GM12878 (cell line): ENCODE results near the gene STX16. TPM values are rescaled to one million over a fixed set of nuclear protein-coding genes. Genes with fewer than 3 reads are reported as not detected.

ENCODE experiments used
- CBFB ChIP-seq: IDR thresholded peaks from 2 replicates; pipeline ENCODE4 v1.6.1; 2016; ENCODE audit warnings: antibody characterized with exemption, low read depth
- CHD1 ChIP-seq: IDR thresholded peaks from 2 replicates; pipeline ENCODE4 v1.6.1; 2012; ENCODE audit warnings: low read depth, low read length, improper control_type of control experiment
- CTCF ChIP-seq, 3 experiments: IDR thresholded peaks in 2 of 3; conservative IDR thresholded peaks in 1 of 3; 2 replicates each; pipeline ENCODE4 v1.5.1; 2011; ENCODE audit warnings: low read depth in 3 of 3, low read length in 3 of 3, mild to moderate bottlenecking in 3 of 3, control low read depth in 2 of 3, moderate library complexity in 2 of 3, inconsistent platforms in 1 of 3, mixed read lengths in 1 of 3; ENCODE audit not compliant: control insufficient read depth in 2 of 3, insufficient read depth in 1 of 3; ENCODE audit errors: extremely low read depth in 1 of 3
- ELK1 ChIP-seq: IDR thresholded peaks from 2 replicates; pipeline ENCODE4 v1.6.1; 2012; ENCODE audit warnings: low read depth, low read length, improper control_type of control experiment
- EP300 ChIP-seq, 2 experiments: fragments of 150-350 bp in 1 of 2; IDR thresholded peaks; 2 replicates each; pipeline ENCODE4 v1.6.1; 2011 to 2012; ENCODE audit warnings: low read depth in 2 of 2, low read length in 2 of 2, borderline replicate concordance in 1 of 2, improper control_type of control experiment in 1 of 2, inconsistent platforms in 1 of 2; ENCODE audit not compliant: control insufficient read depth in 1 of 2
- ETV6 ChIP-seq, 2 experiments: fragments of 450-650 bp in 1 of 2; IDR thresholded peaks in 1 of 2; conservative IDR thresholded peaks in 1 of 2; 2 replicates each; pipeline ENCODE4 v1.6.1; 2014; ENCODE audit warnings: antibody characterized with exemption in 1 of 2, borderline replicate concordance in 1 of 2, low read depth in 1 of 2, mild to moderate bottlenecking in 1 of 2, moderate library complexity in 1 of 2
- FOXM1 ChIP-seq: IDR thresholded peaks from 2 replicates; pipeline ENCODE4 v1.6.1; 2012; ENCODE audit warnings: low read depth, mild to moderate bottlenecking, inconsistent platforms, low read length, moderate library complexity
- GABPA ChIP-seq: IDR thresholded peaks from 2 replicates; pipeline ENCODE4 v1.6.1; 2014; ENCODE audit warnings: antibody characterized with exemption, low read depth, mild to moderate bottlenecking, inconsistent platforms
- HSF1 ChIP-seq: fragments of 150-350 bp; IDR thresholded peaks from 2 replicates; pipeline ENCODE4 v1.6.1; 2014; ENCODE audit warnings: mild to moderate bottlenecking, low read depth, low read length
- NFYA ChIP-seq: IDR thresholded peaks from 2 replicates; pipeline ENCODE4 v1.6.1; 2011; ENCODE audit warnings: low read depth, mild to moderate bottlenecking, low read length, improper control_type of control experiment, borderline replicate concordance
- NRF1 ChIP-seq: conservative IDR thresholded peaks from 2 replicates; pipeline ENCODE4 v1.6.1; 2011; ENCODE audit warnings: mild to moderate bottlenecking, low read depth, low read length, improper control_type of control experiment
- PML ChIP-seq: IDR thresholded peaks from 2 replicates; pipeline ENCODE4 v1.6.1; 2012; ENCODE audit warnings: low read length, inconsistent platforms
- POU2F2 ChIP-seq: IDR thresholded peaks from 3 replicates; pipeline ENCODE4 v1.6.1; 2011; ENCODE audit warnings: low read depth, mild to moderate bottlenecking, low read length, borderline replicate concordance
- RAD51 ChIP-seq: fragments of 450-650 bp; IDR thresholded peaks from 2 replicates; pipeline ENCODE4 v1.6.1; 2016; ENCODE audit warnings: moderate library complexity, mild to moderate bottlenecking, inconsistent platforms
- SKIL ChIP-seq: fragments of 450-650 bp; IDR thresholded peaks from 2 replicates; pipeline ENCODE4 v1.6.1; 2017; ENCODE audit warnings: mild to moderate bottlenecking, low read depth, inconsistent platforms; ENCODE audit not compliant: poor library complexity, severe bottlenecking
- SMAD1 ChIP-seq: fragments of 450-650 bp; IDR thresholded peaks from 2 replicates; pipeline ENCODE4 v1.6.1; 2018; ENCODE audit warnings: mild to moderate bottlenecking, low read depth; ENCODE audit not compliant: partially characterized antibody
- SREBF1 ChIP-seq: IDR thresholded peaks from 2 replicates; pipeline ENCODE4 v1.6.1; 2012; ENCODE audit warnings: mild to moderate bottlenecking, low read length
- TCF3 ChIP-seq: IDR thresholded peaks from 2 replicates; pipeline ENCODE4 v1.6.1; 2012; ENCODE audit warnings: low read depth, mild to moderate bottlenecking, low read length, borderline replicate concordance; ENCODE audit not compliant: insufficient read depth
- ZNF384 ChIP-seq: IDR thresholded peaks from 2 replicates; pipeline ENCODE4 v1.6.1; 2012; ENCODE audit warnings: low read depth, mild to moderate bottlenecking, low read length, improper control_type of control experiment, borderline replicate concordance
- polyA plus RNA-seq, 11 experiments: library from polyadenylated mRNA; depleted of rRNA in 4 of 11; unstranded in 6 of 11; stranded (reverse) in 5 of 11; fragments of >200 nt; fragmentation: Nextera tagmentation in 4 of 11; fragmentation: Illumina TruSeq in 1 of 11; extraction: Ambion mirVana in 4 of 11; extraction: Trizol in 1 of 11; gene quantifications; 1 replicate in 1 of 11; 2 replicates in 10 of 11; pipeline versions ENCODE4 v1.2.1 to v1.2.3, GENCODE V29; 2011 to 2016; ENCODE audit warnings: inconsistent platforms in 2 of 11, missing spikeins in 2 of 11, low read depth in 1 of 11
- total RNA-seq, 4 experiments: library from RNA; depleted of rRNA in 3 of 4; stranded (reverse); fragments of >200 nt in 3 of 4; fragmentation: Illumina TruSeq in 1 of 4; extraction: Trizol in 1 of 4; gene quantifications; 2 replicates each; pipeline versions ENCODE4 v1.2.1 to v1.2.3, GENCODE V29; 2013 to 2021

STX16 gene
- total and polyA plus RNA-seq, 10 of the 15 experiments (the other 5 are each of a cell fraction or from before 2014, with no cell fraction given): 6.3 to 68.4 (median 35.8) TPM

- TF ChIP-seq ETV6 (conservative IDR thresholded peaks at IDR 0.05 in 1 of 2, IDR thresholded peaks at IDR 0.05 in 1 of 2; ENCODE audit: borderline replicate concordance in 1 of 2, low read depth in 1 of 2) (no peak), GABPA (peak; percentile 68), SKIL (no peak), SREBF1 (no peak), CHD1 (no peak), POU2F2 (peak; percentile 82; the same call in 2 of the 3 replicates), ELK1 (no peak), NRF1 (no peak), CTCF (IDR thresholded peaks at IDR 0.05 in 2 of 3, conservative IDR thresholded peaks at IDR 0.05 in 1 of 3; ENCODE audit: control insufficient read depth in 2 of 3, extremely low read depth in 1 of 3, insufficient read depth in 1 of 3, low read depth in 3 of 3, low read length in 3 of 3) (no peak), PML (peak; percentile 74; the same call in 1 of the 2 replicates), ZNF384 (no peak), EP300 (IDR thresholded peaks at IDR 0.05; ENCODE audit: borderline replicate concordance in 1 of 2, control insufficient read depth in 1 of 2, low read depth in 2 of 2, low read length in 2 of 2) (no peak), CBFB (no peak), RAD51 (no peak), HSF1 (no peak), NFYA (no peak), SMAD1 (no peak), FOXM1 (no peak), TCF3 (no peak)
Observed at GRCh38 chr20:58651946-58652605, 993 bp downstream of the STX16 start (continued).
